Nephron (organoid): ENCODE data around the gene PFKFB1.

Source experiments
- H3K27ac Mint-ChIP-seq, 3 experiments: 2 replicates each; pipeline ENCODE4 v1.8.0; 2020; ENCODE audit warnings: mixed read lengths in 3 of 3, mild to moderate bottlenecking in 2 of 3, moderate library complexity in 1 of 3
- H3K27me3 Mint-ChIP-seq: 2 replicates; pipeline ENCODE4 v1.8.0; 2021; ENCODE audit warnings: low read depth, mild to moderate bottlenecking, moderate library complexity, mixed read lengths
- H3K36me3 Mint-ChIP-seq: 2 replicates; pipeline ENCODE4 v1.8.0; 2020; ENCODE audit warnings: low read depth, mixed read lengths
- H3K4me1 Mint-ChIP-seq: 2 replicates; pipeline ENCODE4 v1.8.0; 2020; ENCODE audit warnings: mixed read lengths
- H3K4me3 Mint-ChIP-seq, 3 experiments: 2 replicates each; pipeline ENCODE4 v1.8.0; 2020; ENCODE audit warnings: mild to moderate bottlenecking in 3 of 3, mixed read lengths in 3 of 3, moderate library complexity in 2 of 3
- H3K9me3 Mint-ChIP-seq: 2 replicates; pipeline ENCODE4 v1.8.0; 2020; ENCODE audit warnings: mixed read lengths
- TF ChIP-seq, protein P1 (sequence below), 3 experiments: fragments of 200-600 bp; sonication (generic); IDR thresholded peaks; one replicate each; pipeline ENCODE4 v1.5.0; 2021; ENCODE audit warnings: antibody characterized with exemption in 3 of 3; ENCODE audit not compliant: unreplicated experiment in 3 of 3

Gene PFKFB1

GRCh38 chrX:54994099-54994498, at the start of gene PFKFB1:
Gene PFKFB1 (minus strand): TSS chrX:54994188. CDS start chrX:54994007, 181 bp downstream.
- Mint-ChIP-seq H3K9me3 (peaks cover 2% of the 10 kb centered on the region), H3K27ac (no peak within 1 kb of the TSS), H3K4me1 (peaks cover 20% of the 10 kb centered on the region), H3K36me3 (no peaks in the 10 kb centered on the region), H3K27me3 (peaks cover 4% of the 10 kb centered on the region), H3K4me3 (peak within 1 kb of the TSS in 1 of 3 experiments; percentile 11)
- TF ChIP-seq, protein P1, sequence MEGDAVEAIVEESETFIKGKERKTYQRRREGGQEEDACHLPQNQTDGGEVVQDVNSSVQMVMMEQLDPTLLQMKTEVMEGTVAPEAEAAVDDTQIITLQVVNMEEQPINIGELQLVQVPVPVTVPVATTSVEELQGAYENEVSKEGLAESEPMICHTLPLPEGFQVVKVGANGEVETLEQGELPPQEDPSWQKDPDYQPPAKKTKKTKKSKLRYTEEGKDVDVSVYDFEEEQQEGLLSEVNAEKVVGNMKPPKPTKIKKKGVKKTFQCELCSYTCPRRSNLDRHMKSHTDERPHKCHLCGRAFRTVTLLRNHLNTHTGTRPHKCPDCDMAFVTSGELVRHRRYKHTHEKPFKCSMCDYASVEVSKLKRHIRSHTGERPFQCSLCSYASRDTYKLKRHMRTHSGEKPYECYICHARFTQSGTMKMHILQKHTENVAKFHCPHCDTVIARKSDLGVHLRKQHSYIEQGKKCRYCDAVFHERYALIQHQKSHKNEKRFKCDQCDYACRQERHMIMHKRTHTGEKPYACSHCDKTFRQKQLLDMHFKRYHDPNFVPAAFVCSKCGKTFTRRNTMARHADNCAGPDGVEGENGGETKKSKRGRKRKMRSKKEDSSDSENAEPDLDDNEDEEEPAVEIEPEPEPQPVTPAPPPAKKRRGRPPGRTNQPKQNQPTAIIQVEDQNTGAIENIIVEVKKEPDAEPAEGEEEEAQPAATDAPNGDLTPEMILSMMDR (IDR thresholded peaks at IDR 0.05; ENCODE audit: unreplicated experiment in 3 of 3) = no peak

GRCh38 chrX:55041514-55041913, 47.5 kb upstream of the PFKFB1 start:
- Mint-ChIP-seq H3K4me1 (no peaks in the 10 kb centered on the region), H3K27ac (no peak overlapping the region), H3K4me3 (no peak overlapping the region), H3K36me3 (no peaks in the 10 kb centered on the region), H3K9me3 (peaks cover 16% of the 10 kb centered on the region), H3K27me3 (no peaks in the 10 kb centered on the region)
- TF ChIP-seq, protein P1 (IDR thresholded peaks at IDR 0.05; ENCODE audit: unreplicated experiment in 3 of 3) = no peak

DNA sequence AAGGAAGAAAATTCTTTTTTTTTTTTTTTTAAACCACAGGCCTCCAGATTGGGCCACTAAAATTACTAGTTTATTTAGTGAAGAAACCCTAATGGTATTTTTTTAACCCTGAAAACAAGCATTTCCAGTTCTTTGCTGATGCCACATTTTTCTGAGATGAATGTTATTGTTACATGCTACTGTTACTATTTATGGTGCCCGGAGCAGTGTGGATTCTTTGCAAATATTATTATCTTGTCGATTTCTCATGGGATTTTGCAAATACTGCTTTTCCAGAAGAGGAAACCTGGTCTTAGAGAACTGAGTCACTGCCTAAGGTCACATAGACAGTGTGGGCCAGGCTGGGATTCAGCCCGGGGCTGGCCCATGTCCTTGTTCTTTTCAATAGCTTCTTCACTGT, 45.5 kb upstream of the PFKFB1 start:
- Mint-ChIP-seq H3K27ac (no peak overlapping the region), H3K9me3 (peaks cover 15% of the 10 kb centered on the region), H3K36me3 (no peaks in the 10 kb centered on the region), H3K4me1 (no peaks in the 10 kb centered on the region), H3K4me3 (no peak overlapping the region), H3K27me3 (no peaks in the 10 kb centered on the region)
- TF ChIP-seq, protein P1 (IDR thresholded peaks at IDR 0.05; ENCODE audit: unreplicated experiment in 3 of 3) = no peak

DNA sequence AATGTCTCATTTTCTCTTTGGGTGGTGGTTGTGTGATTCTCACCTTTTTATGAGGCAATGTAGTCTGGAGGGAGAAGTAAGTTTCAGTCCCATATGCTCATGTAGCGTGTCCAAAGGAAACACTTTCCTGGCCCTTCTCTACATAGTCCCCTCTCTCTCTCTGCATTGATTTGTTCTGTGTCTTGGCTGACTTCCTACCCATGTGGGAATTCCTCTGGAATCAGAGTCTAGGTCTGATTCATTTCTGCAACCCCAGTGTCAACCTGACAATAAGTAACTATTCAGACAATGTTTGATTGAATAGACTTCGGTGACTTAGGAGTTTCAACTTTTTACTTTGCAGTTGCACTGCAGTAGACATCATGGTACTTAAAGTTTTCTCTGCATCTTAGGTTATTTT, 39.4 kb upstream of the PFKFB1 start:
- Mint-ChIP-seq H3K4me1 (peaks cover 9% of the 10 kb centered on the region), H3K4me3 (no peak overlapping the region)

DNA sequence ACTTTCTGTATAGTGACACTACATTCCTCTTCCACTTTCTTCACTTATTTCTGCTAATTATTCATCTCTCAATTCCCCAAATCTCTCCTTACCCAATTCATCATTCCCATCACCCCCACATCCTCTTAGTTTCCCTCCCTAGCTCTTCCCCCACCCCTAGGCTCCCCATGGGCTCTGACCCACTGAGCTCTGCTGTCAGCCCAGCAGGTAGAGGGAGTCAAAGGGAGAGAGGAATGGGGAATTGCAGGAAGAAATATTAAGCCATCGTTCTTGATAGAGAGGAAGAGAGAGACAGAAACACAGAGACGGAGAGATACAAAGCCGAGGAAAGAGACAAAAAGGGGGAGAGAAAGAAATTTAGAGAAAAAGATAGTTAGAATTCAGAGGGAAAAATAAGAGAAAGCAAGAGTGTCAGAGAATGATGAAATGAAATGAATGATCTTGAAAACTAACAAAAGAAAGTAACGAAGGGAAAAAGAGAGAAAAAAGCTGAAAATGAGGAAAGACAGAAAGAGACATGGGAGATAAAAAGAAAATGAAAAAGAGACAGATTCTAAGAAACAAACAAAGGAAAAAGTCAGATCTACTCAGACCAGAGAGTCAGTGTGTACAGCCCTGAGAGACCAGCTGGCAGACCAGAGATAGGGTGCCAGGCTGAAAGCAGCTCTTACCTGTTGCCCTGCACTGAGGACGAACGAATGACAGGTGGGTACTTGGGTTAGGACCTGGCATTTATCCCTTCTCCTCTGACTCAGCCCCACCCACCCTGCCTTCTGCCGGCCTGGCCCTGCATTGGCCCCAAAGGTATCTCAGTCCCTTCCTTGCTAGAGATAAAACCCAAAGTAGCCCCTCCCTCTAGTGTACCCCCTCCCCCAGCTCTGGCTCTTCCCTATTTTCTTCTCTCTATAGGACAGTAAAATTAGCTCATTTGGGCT, 36.5 kb upstream of the PFKFB1 start, which contains the start of gene ALAS2:
TSS of gene ALAS2 (minus strand) at position 707 of the 935 bp plus-strand sequence. CDS start 4,977 bp downstream, outside the sequence.
- H3K4me3 Mint-ChIP-seq = no peak within 1 kb of the TSS
- H3K36me3 Mint-ChIP-seq = no peaks in the 10 kb centered on the region
- H3K4me1 Mint-ChIP-seq = peaks cover 9% of the 10 kb centered on the region
- H3K27ac Mint-ChIP-seq = peak within 1 kb of the TSS in 1 of 3 experiments; percentile 38
- peaks cover 11% of the 10 kb centered on the region for H3K9me3 Mint-ChIP-seq
- TF ChIP-seq, protein P1 (IDR thresholded peaks at IDR 0.05; ENCODE audit: unreplicated experiment in 3 of 3) = no peak
- H3K27me3 Mint-ChIP-seq = peaks cover 3% of the 10 kb centered on the region

More for the DNA sequence above, 39.4 kb upstream of the PFKFB1 start:
- Mint-ChIP-seq H3K9me3 (peaks cover 7% of the 10 kb centered on the region), H3K27ac (peak overlapping the region; percentile 75 to 86 (median 80)), H3K27me3 (no peaks in the 10 kb centered on the region), H3K36me3 (no peaks in the 10 kb centered on the region)
- TF ChIP-seq, protein P1 (IDR thresholded peaks at IDR 0.05; ENCODE audit: unreplicated experiment in 3 of 3) = no peak
